ENCODE data around the gene HMX1.
A peak's percentile ranks its signal among the peaks of the same experiment; 100 is the strongest.

The HMX1 gene

GRCh38 chr4:8861576-8862295 is 9.9 kb downstream of the HMX1 start:
- Histone ChIP-seq H3K4me3 (no peak overlapping the region), H3K27ac (no peak overlapping the region), H3K9me3 (no peaks in the 10 kb centered on the region), H3K4me1 (peaks cover 0 to 40% (median 34%) of the 10 kb centered on the region in 4 donors), H3K27me3 (peaks cover 0 to 99% of the 10 kb centered on the region in 2 donors), H3K36me3 (no peaks in the 10 kb centered on the region)
- DNase-seq: no peak
- intact Hi-C loops (cut with DNase I; ENCODE audit: low total_unique reads): no loop called here
- no peak for TF ChIP-seq CTCF (IDR thresholded peaks at IDR 0.05)

- Histone ChIP-seq H3K27ac (no peak overlapping the region), H3K4me1 (peaks cover 0 to 41% (median 35%) of the 10 kb centered on the region in 4 donors), H3K4me3 (no peak overlapping the region), H3K36me3 (no peaks in the 10 kb centered on the region), H3K27me3 (peaks cover 0 to 99% of the 10 kb centered on the region in 2 donors), H3K9me3 (no peaks in the 10 kb centered on the region)
- intact Hi-C loops (cut with DNase I; ENCODE audit: low total_unique reads): no loop called here
- no peak for DNase-seq
- no peak for TF ChIP-seq CTCF (IDR thresholded peaks at IDR 0.05)
Observed at GRCh38 chr4:8860892-8861575, 10.6 kb downstream of the HMX1 start.

GRCh38 chr4:8860096-8860891 is 11.3 kb downstream of the HMX1 start:
- H3K4me1 ChIP-seq: peaks cover 0 to 41% (median 35%) of the 10 kb centered on the region in 4 donors
- H3K4me3 ChIP-seq: no peak overlapping the region
- no peak for TF ChIP-seq CTCF (IDR thresholded peaks at IDR 0.05)
- DNase-seq: no peak
- H3K27ac ChIP-seq: no peak overlapping the region
- intact Hi-C loops (cut with DNase I; ENCODE audit: low total_unique reads): no loop called here
- H3K9me3 ChIP-seq: no peaks in the 10 kb centered on the region
- H3K27me3 ChIP-seq: peaks cover 0 to 99% of the 10 kb centered on the region in 2 donors
- H3K36me3 ChIP-seq: no peaks in the 10 kb centered on the region

- no peaks in the 10 kb centered on the region for H3K9me3 ChIP-seq
- H3K27ac ChIP-seq: no peak overlapping the region
- peaks cover 0 to 99% of the 10 kb centered on the region in 2 donors for H3K27me3 ChIP-seq
- intact Hi-C loops (cut with DNase I; ENCODE audit: low total_unique reads): no loop called here
- H3K4me3 ChIP-seq: no peak overlapping the region
- no peaks in the 10 kb centered on the region for H3K36me3 ChIP-seq
- DNase-seq: no peak
- peaks cover 0 to 41% (median 35%) of the 10 kb centered on the region in 4 donors for H3K4me1 ChIP-seq
- no peak for TF ChIP-seq CTCF (IDR thresholded peaks at IDR 0.05)
Observed at GRCh38 chr4:8859550-8860095, 12.0 kb downstream of the HMX1 start.

- H3K4me3 ChIP-seq: peak overlapping the region in 1 of 2 donors; percentile 32
- no peak for DNase-seq
- H3K4me1 ChIP-seq: peaks cover 0 to 41% (median 35%) of the 10 kb centered on the region in 4 donors
- H3K27ac ChIP-seq: no peak overlapping the region
- no peaks in the 10 kb centered on the region for H3K9me3 ChIP-seq
- intact Hi-C loops (cut with DNase I; ENCODE audit: low total_unique reads): no loop called here
- peaks cover 0 to 99% of the 10 kb centered on the region in 2 donors for H3K27me3 ChIP-seq
- no peak for TF ChIP-seq CTCF (IDR thresholded peaks at IDR 0.05)
- H3K36me3 ChIP-seq: no peaks in the 10 kb centered on the region
Observed at GRCh38 chr4:8858701-8859210, 12.9 kb downstream of the HMX1 start.

Measured in tibial artery (tissue), 4 donors.